Stimulated activated naive CD8-positive, alpha-beta T cell treated with anti-CD3 and anti-CD28 coated beads, Interleukin-15, Interleukin-2, amounts not matched to agents 100 ng/mL and 50 ng/mL, for 24 hours (primary cell): ENCODE results near the gene GTF2H2C.
"Not testable (repeated sequence)": the region's sequence is repeated elsewhere in the genome, so short reads cannot be mapped to it uniquely, and the experiment has no call there.

ENCODE experiments used
- H3K27ac Mint-ChIP-seq: one replicate; pipeline ENCODE4 v1.8.0; 2021; ENCODE audit warnings: mild to moderate bottlenecking, mixed read lengths
- H3K27me3 Mint-ChIP-seq: one replicate; pipeline ENCODE4 v1.8.0; 2021; ENCODE audit warnings: mixed read lengths
- H3K36me3 Mint-ChIP-seq: one replicate; pipeline ENCODE4 v1.8.0; 2021; ENCODE audit warnings: low read depth, mixed read lengths
- H3K4me1 Mint-ChIP-seq: one replicate; pipeline ENCODE4 v1.8.0; 2021; ENCODE audit warnings: low read depth, mixed read lengths
- H3K4me3 Mint-ChIP-seq: one replicate; pipeline ENCODE4 v1.8.0; 2021; ENCODE audit warnings: mild to moderate bottlenecking, mixed read lengths
- H3K9me3 Mint-ChIP-seq: one replicate; pipeline ENCODE4 v1.8.0; 2021; ENCODE audit warnings: mixed read lengths

The GTF2H2C gene

GRCh38 chr5:69537911-69538310 is 22.1 kb upstream of the GTF2H2C start:
- H3K27me3 Mint-ChIP-seq, H3K4me3 Mint-ChIP-seq, H3K4me1 Mint-ChIP-seq, H3K9me3 Mint-ChIP-seq, H3K27ac Mint-ChIP-seq, H3K36me3 Mint-ChIP-seq: not testable (repeated sequence)

- H3K9me3 Mint-ChIP-seq, H3K27me3 Mint-ChIP-seq, H3K4me3 Mint-ChIP-seq: not testable (repeated sequence)
Observed at GRCh38 chr5:69538735-69539134, 21.3 kb upstream of the GTF2H2C start.

GRCh38 chr5:69541347-69541746 is 18.6 kb upstream of the GTF2H2C start:
- not testable (repeated sequence) for H3K9me3 Mint-ChIP-seq, H3K4me1 Mint-ChIP-seq, H3K36me3 Mint-ChIP-seq, H3K4me3 Mint-ChIP-seq, H3K27me3 Mint-ChIP-seq, H3K27ac Mint-ChIP-seq

More at GRCh38 chr5:69538735-69539134, 21.3 kb upstream of the GTF2H2C start:
- not testable (repeated sequence) for H3K36me3 Mint-ChIP-seq, H3K4me1 Mint-ChIP-seq, H3K27ac Mint-ChIP-seq

GRCh38 chr5:69542838-69543618 is 17.0 kb upstream of the GTF2H2C start:
- not testable (repeated sequence) for H3K9me3 Mint-ChIP-seq, H3K27me3 Mint-ChIP-seq, H3K36me3 Mint-ChIP-seq, H3K27ac Mint-ChIP-seq, H3K4me3 Mint-ChIP-seq, H3K4me1 Mint-ChIP-seq

GRCh38 chr5:69544602-69545001 is 15.4 kb upstream of the GTF2H2C start:
- H3K9me3 Mint-ChIP-seq, H3K27me3 Mint-ChIP-seq, H3K4me3 Mint-ChIP-seq, H3K4me1 Mint-ChIP-seq, H3K27ac Mint-ChIP-seq, H3K36me3 Mint-ChIP-seq: not testable (repeated sequence)

GRCh38 chr5:69560587-69561431 is 818 bp downstream of the GTF2H2C start:
- not testable (repeated sequence) for H3K4me1 Mint-ChIP-seq, H3K36me3 Mint-ChIP-seq, H3K27me3 Mint-ChIP-seq, H3K27ac Mint-ChIP-seq, H3K9me3 Mint-ChIP-seq
- H3K4me3 Mint-ChIP-seq = peak overlapping the region; percentile 75

- not testable (repeated sequence) for H3K9me3 Mint-ChIP-seq, H3K4me3 Mint-ChIP-seq, H3K27ac Mint-ChIP-seq, H3K4me1 Mint-ChIP-seq, H3K36me3 Mint-ChIP-seq, H3K27me3 Mint-ChIP-seq
Observed at GRCh38 chr5:69566172-69566571, 6.2 kb downstream of the GTF2H2C start.

- H3K27me3 Mint-ChIP-seq, H3K4me3 Mint-ChIP-seq: not testable (repeated sequence)
Observed at GRCh38 chr5:69568072-69568471, 8.1 kb downstream of the GTF2H2C start.

GRCh38 chr5:69583356-69583755 is 23.4 kb downstream of the GTF2H2C start:
- not testable (repeated sequence) for H3K9me3 Mint-ChIP-seq, H3K4me1 Mint-ChIP-seq, H3K4me3 Mint-ChIP-seq, H3K27ac Mint-ChIP-seq, H3K36me3 Mint-ChIP-seq, H3K27me3 Mint-ChIP-seq

More at GRCh38 chr5:69568072-69568471, 8.1 kb downstream of the GTF2H2C start:
- H3K4me1 Mint-ChIP-seq, H3K27ac Mint-ChIP-seq, H3K9me3 Mint-ChIP-seq, H3K36me3 Mint-ChIP-seq: not testable (repeated sequence)

GRCh38 chr5:69596114-69596840 is 36.3 kb downstream of the GTF2H2C start:
- not testable (repeated sequence) for H3K4me3 Mint-ChIP-seq, H3K27ac Mint-ChIP-seq, H3K9me3 Mint-ChIP-seq, H3K4me1 Mint-ChIP-seq, H3K27me3 Mint-ChIP-seq, H3K36me3 Mint-ChIP-seq

- not testable (repeated sequence) for H3K9me3 Mint-ChIP-seq, H3K27me3 Mint-ChIP-seq, H3K36me3 Mint-ChIP-seq, H3K4me1 Mint-ChIP-seq, H3K27ac Mint-ChIP-seq, H3K4me3 Mint-ChIP-seq
Observed at GRCh38 chr5:69601947-69602346, 42.0 kb downstream of the GTF2H2C start.

GRCh38 chr5:69606839-69607238 is 46.8 kb downstream of the GTF2H2C start:
- not testable (repeated sequence) for H3K36me3 Mint-ChIP-seq, H3K4me3 Mint-ChIP-seq, H3K27me3 Mint-ChIP-seq, H3K9me3 Mint-ChIP-seq, H3K27ac Mint-ChIP-seq, H3K4me1 Mint-ChIP-seq

GRCh38 chr5:69607750-69608149 is 47.8 kb downstream of the GTF2H2C start:
- H3K27ac Mint-ChIP-seq, H3K4me3 Mint-ChIP-seq, H3K36me3 Mint-ChIP-seq, H3K4me1 Mint-ChIP-seq, H3K9me3 Mint-ChIP-seq, H3K27me3 Mint-ChIP-seq: not testable (repeated sequence)

- H3K4me1 Mint-ChIP-seq, H3K27me3 Mint-ChIP-seq, H3K36me3 Mint-ChIP-seq, H3K9me3 Mint-ChIP-seq, H3K27ac Mint-ChIP-seq, H3K4me3 Mint-ChIP-seq: not testable (repeated sequence)
Observed at GRCh38 chr5:69608861-69609496, 49.0 kb downstream of the GTF2H2C start.

- not testable (repeated sequence) for H3K27ac Mint-ChIP-seq, H3K36me3 Mint-ChIP-seq, H3K4me3 Mint-ChIP-seq, H3K4me1 Mint-ChIP-seq, H3K27me3 Mint-ChIP-seq, H3K9me3 Mint-ChIP-seq
Observed at GRCh38 chr5:69614843-69615242, 54.9 kb downstream of the GTF2H2C start.
